Common myeloid progenitor, CD34-positive (primary cell): ENCODE measurements around the gene COG4.

ENCODE experiments used
- CTCF ChIA-PET: fragments of 350-600 bp; sonication (Branson Sonifier 250); formaldehyde crosslinking; loops from one replicate; lab custom pipeline; 2021; ENCODE audit warnings: antibody characterized with exemption; lab: Charles Lee
- POLR2A ChIA-PET: fragments of 350-600 bp; sonication (Branson Sonifier 250); formaldehyde crosslinking; loops from one replicate; lab custom pipeline; 2021; ENCODE audit warnings: antibody characterized with exemption; lab: Charles Lee
- DNase-seq, 3 donors: peaks; one replicate each; pipeline versions ENCODE4 v3.0.0 to v3.0.0-alpha.2; 2013
- H3K27ac ChIP-seq, 2 experiments: 1 replicate in 1 of 2; 2 replicates in 1 of 2; pipeline ENCODE4 v1.7.0; 2013; ENCODE audit warnings: inconsistent platforms in 2 of 2, low read length in 2 of 2, mild to moderate bottlenecking in 2 of 2, low read depth in 1 of 2, moderate library complexity in 1 of 2; ENCODE audit not compliant: severe bottlenecking in 2 of 2, insufficient read depth in 1 of 2, poor library complexity in 1 of 2
- H3K27me3 ChIP-seq, 5 experiments: replicated peaks in 2 of 5; 1 replicate in 3 of 5; 2 replicates in 2 of 5; pipeline versions ENCODE4 v1.6.1 to v1.7.0; 2013; ENCODE audit warnings: low read length in 4 of 5, mild to moderate bottlenecking in 2 of 5, moderate library complexity in 2 of 5, inconsistent platforms in 1 of 5; ENCODE audit not compliant: insufficient read depth in 5 of 5, control insufficient read depth in 4 of 5
- H3K36me3 ChIP-seq, 4 experiments: 1 replicate in 2 of 4; 2 replicates in 2 of 4; pipeline versions ENCODE4 v1.6.1 to v1.7.0; 2013; ENCODE audit warnings: low read length in 3 of 4, control low read depth in 1 of 4, mild to moderate bottlenecking in 1 of 4; ENCODE audit not compliant: control insufficient read depth in 4 of 4, insufficient read depth in 4 of 4
- H3K4me1 ChIP-seq, 4 experiments: 1 replicate in 3 of 4; 2 replicates in 1 of 4; pipeline versions ENCODE4 v1.6.1 to v1.7.1; 2013; ENCODE audit warnings: low read length in 3 of 4, mild to moderate bottlenecking in 3 of 4, control low read depth in 1 of 4, inconsistent platforms in 1 of 4, moderate library complexity in 1 of 4; ENCODE audit not compliant: control insufficient read depth in 4 of 4, insufficient read depth in 4 of 4; ENCODE audit errors: control extremely low read depth in 1 of 4
- H3K4me3 ChIP-seq, 7 experiments: 1 replicate in 4 of 7; 2 replicates in 3 of 7; pipeline versions ENCODE4 v1.5.1 to v1.7.0; 2013; ENCODE audit warnings: mild to moderate bottlenecking in 7 of 7, low read length in 6 of 7, moderate library complexity in 6 of 7, inconsistent platforms in 2 of 7, low read depth in 2 of 7, control low read depth in 1 of 7; ENCODE audit not compliant: insufficient read depth in 4 of 7, control insufficient read depth in 1 of 7; ENCODE audit errors: extremely low read depth in 1 of 7
- H3K9me3 ChIP-seq, 5 experiments: 1 replicate in 4 of 5; 2 replicates in 1 of 5; pipeline versions ENCODE4 v1.6.1 to v1.7.1; 2013; ENCODE audit warnings: low read length in 4 of 5, mild to moderate bottlenecking in 2 of 5, inconsistent platforms in 1 of 5, low read depth in 1 of 5, moderate library complexity in 1 of 5; ENCODE audit not compliant: control insufficient read depth in 4 of 5, insufficient read depth in 2 of 5; ENCODE audit errors: control extremely low read depth in 1 of 5
- WGBS: methylation state at CpG from one replicate; pipeline ENCODE4 v1.1.5; 2013; ENCODE audit not compliant: insufficient coverage; 5-methylcytosine and 5-hydroxymethylcytosine counted together

COG4 gene

DNA sequence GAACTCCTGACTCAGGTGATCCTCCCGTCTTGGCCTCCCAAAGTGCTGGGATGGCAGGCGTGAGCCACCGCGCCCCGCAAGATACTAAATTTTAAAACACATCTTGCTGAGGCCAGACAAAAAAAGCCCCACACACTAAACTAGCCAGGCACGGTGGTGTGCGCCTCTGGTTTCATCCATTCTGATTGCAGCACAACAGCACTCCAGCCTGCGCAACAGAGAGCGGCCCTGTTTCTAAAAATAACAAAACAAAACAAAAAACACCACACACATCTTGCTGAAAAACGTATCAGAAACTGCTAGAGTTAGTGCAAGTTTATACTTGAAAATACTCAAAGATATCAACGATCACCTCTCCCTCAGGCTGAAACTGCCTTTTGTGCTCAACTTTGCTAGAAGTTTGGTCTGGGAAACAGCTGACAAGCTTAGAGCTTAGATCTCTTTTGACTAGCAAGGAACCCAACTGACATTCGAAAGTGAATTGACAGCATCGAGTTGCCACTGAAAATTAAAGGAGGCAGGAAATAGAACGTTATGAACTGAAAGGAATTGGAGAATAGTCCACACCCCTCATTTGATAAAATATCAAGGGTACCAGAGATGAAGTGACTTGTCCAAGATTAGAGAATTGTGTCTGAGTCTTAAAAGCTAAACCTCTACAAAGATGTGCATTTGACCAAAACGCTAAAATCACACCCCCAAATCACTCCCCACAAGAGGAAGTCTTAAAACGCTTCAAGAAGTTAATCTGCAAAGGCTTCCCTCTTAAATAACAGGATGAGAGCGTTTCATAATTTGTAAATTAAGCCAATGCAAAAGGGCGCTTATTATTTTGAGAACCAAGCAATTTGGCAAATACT, 908 bp downstream of the COG4 start:
- peaks cover 8 to 30% (median 15%) of the 10 kb centered on the region in 4 experiments for H3K36me3 ChIP-seq
- 63% methylated on average over 16 of the region's 18 CpGs for WGBS
- peak overlapping the region; percentile 84 to 98 (median 89) for H3K4me3 ChIP-seq
- ChIA-PET CTCF (interaction anchor here (0.6 to 1.6 kb wide), 5 partner anchors 8 to 62 kb away, joined by 3 to 10 read pairs (median 3); no protein-coding TSS in a partner anchor), POLR2A (interaction anchor here (0.6 to 1.0 kb wide), 2 partner anchors 13 to 1197 kb away, joined by 4 to 5 read pairs; no protein-coding TSS in a partner anchor)
- H3K4me1 ChIP-seq = peaks cover 13 to 56% (median 36%) of the 10 kb centered on the region in 4 experiments
- H3K27ac ChIP-seq = peak overlapping the region; percentile 96 to 98
- no peaks in the 10 kb centered on the region for H3K27me3 ChIP-seq
- DNase-seq = peak; percentile 7 to 43 (median 31)
- no peaks in the 10 kb centered on the region for H3K9me3 ChIP-seq

DNA sequence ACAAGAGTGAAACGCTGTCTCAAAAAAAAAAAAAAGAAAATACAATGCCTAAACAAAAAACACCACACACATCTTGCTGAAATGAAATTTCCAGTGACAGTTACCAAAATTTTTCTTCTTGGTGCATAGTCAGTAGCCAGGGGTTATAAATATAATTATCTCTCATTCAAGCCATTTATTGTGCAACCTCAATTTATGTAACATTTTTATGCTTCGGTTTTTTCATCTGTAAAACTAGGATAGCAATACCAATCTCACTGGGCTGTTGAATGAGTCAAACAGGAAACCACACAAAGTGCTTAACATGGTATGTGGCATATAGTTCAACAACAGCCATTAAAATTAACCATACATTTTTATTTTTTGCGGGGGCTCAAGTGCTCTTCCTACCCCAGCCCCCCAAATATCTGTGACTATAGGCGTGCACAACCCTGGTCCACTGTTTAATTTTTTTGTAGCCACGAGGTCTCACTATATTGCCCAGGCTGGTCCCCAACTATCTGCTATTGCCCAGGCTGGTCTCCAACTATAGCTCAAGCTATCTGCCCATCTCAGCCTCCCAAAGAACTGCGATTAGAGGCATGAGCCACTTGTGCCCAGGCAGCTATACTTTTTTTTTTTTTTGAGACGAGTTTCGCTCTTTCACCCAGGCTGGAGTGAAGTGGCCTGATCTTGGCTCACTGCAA, 2.6 kb downstream of the COG4 start:
- Histone ChIP-seq H3K4me1 (peaks cover 13 to 42% (median 28%) of the 10 kb centered on the region in 4 experiments), H3K4me3 (peak overlapping the region in 4 of 7 experiments; percentile 14 to 63 (median 48)), H3K27ac (no peak overlapping the region), H3K36me3 (peaks cover 4 to 30% (median 14%) of the 10 kb centered on the region in 4 experiments), H3K27me3 (no peaks in the 10 kb centered on the region), H3K9me3 (no peaks in the 10 kb centered on the region)
- ChIA-PET POLR2A (no interaction called here), CTCF (interaction anchor here (0.6 to 1.6 kb wide), 6 partner anchors 11 to 661 kb away, joined by 3 to 6 read pairs (median 3); no protein-coding TSS in a partner anchor)
- peak; percentile 67 to 91 (median 82) for DNase-seq
- WGBS = 54% methylated on average over 6 of the region's 8 CpGs

DNA sequence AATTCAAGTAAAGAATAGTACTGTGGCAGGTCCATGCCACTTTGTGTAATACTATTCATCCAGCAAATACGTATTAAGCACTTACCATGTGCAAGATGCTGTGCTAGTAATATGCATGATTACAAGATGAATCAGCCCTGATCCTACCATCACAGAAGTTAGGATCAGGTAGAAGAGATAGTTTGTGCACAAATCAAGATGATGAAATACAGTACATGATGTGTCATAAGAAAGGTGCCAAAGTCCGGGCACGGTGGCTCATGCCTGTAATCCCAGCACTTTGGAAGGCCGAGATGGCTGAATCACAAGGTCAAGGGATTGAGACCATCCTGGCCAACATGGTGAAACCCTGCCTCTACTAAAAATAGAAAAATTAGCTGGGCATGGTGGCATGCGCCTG, 10.9 kb downstream of the COG4 start:
- H3K27ac ChIP-seq = no peak overlapping the region
- 96% methylated on average over 4 of the region's 5 CpGs for WGBS
- no peaks in the 10 kb centered on the region for H3K27me3 ChIP-seq
- no peaks in the 10 kb centered on the region for H3K9me3 ChIP-seq
- peaks cover 27 to 81% (median 52%) of the 10 kb centered on the region in 4 experiments for H3K36me3 ChIP-seq
- H3K4me3 ChIP-seq = no peak overlapping the region
- ChIA-PET POLR2A (no interaction called here), CTCF (interaction anchor here (1.1 kb wide), 1 partner anchor 142 kb away, joined by 5 read pairs; no protein-coding TSS in a partner anchor)
- no peak for DNase-seq
- peaks cover 0 to 7% (median 2%) of the 10 kb centered on the region in 4 experiments for H3K4me1 ChIP-seq

DNA sequence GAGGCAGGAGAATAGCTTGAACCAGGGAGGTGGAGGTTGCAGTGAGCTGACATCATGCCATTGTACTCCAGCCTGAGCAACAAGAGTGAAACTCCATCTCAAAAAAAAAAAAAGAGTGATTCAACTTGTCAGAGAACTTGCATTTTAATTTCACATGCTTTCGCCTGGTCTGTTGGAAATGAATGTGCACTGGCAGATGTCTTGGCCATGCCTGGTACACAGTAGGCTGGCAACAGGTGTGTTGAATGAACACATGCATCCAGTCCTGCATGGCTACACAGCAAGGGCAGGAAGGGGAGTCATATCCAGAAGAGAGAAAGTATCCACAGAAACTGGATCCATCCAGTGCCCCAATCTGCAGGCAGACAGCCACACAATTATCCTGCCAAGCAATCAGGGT, 11.5 kb downstream of the COG4 start:
- no peak overlapping the region for H3K27ac ChIP-seq
- CTCF ChIA-PET = interaction anchor here (1.1 kb wide), 1 partner anchor 142 kb away, joined by 5 read pairs; no protein-coding TSS in a partner anchor
- H3K27me3 ChIP-seq = no peaks in the 10 kb centered on the region
- WGBS = 94% methylated on average over 1 of the region's 1 CpG
- peaks cover 0 to 7% (median 2%) of the 10 kb centered on the region in 4 experiments for H3K4me1 ChIP-seq
- H3K9me3 ChIP-seq = no peaks in the 10 kb centered on the region
- DNase-seq = no peak
- no peak overlapping the region for H3K4me3 ChIP-seq
- H3K36me3 ChIP-seq = peaks cover 31 to 82% (median 49%) of the 10 kb centered on the region in 4 experiments
- POLR2A ChIA-PET = no interaction called here

DNA sequence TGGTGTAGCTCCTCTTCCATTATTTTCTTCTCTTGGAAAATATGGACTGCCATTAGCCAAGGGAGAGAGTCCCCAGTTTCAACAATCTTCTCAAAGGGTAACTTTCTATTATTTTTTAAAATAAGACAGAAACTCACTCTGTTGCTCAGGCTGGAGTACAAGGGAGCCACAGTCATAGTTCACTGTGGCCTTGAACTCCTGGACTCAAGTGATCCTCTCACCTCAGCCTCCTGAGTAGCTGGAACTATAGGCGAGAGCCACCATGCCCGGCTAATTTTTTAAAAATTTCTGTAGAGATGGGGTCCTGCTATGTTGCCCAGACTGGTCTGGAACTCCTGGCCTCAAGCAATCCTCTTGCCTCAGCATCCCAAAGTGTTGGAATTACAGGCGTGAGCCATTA, 13.1 kb downstream of the COG4 start:
- 94% methylated on average over 3 of the region's 3 CpGs for WGBS
- CTCF ChIA-PET = interaction anchor here (1.4 to 1.8 kb wide), 2 partner anchors 13 to 24 kb away, joined by 4 to 10 read pairs; partner anchors contain the start of gene COG4
- peaks cover 32 to 72% (median 44%) of the 10 kb centered on the region in 4 experiments for H3K36me3 ChIP-seq

DNA sequence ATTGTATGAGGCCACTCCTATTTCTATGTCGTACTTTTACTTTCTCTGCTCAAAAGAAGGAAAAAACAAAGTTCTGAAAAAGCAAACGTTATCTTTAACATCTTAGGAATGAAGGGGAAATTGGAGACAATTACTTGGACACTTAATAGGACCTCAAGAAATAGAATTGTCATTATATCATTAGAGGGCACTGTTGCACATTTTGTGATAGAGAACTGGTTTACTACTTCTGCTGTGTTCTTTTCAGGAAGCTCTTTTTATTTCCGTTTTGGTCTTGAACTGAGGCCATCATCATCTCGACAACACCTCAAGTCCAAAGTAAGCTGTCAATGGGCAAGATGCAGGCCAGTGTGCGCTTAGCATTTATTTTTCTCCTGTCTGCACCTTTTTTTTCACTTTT, 14.6 kb downstream of the COG4 start:
- Histone ChIP-seq H3K9me3 (no peaks in the 10 kb centered on the region), H3K4me1 (peaks cover 0 to 7% (median 2%) of the 10 kb centered on the region in 4 experiments), H3K27ac (no peak overlapping the region), H3K4me3 (peak overlapping the region in 1 of 7 experiments; percentile 48), H3K27me3 (no peaks in the 10 kb centered on the region), H3K36me3 (peaks cover 27 to 63% (median 37%) of the 10 kb centered on the region in 4 experiments)
- WGBS = 8% methylated on average over 3 of the region's 5 CpGs
- ChIA-PET POLR2A (interaction anchor here (0.5 to 1.5 kb wide), 2 partner anchors 14 to 132 kb away, joined by 3 to 4 read pairs; partner anchors contain the start of gene COG4), CTCF (interaction anchor here (0.8 to 1.8 kb wide), 17 partner anchors 8 to 262 kb away, joined by 3 to 10 read pairs (median 4); partner anchors contain the start of gene COG4)
- peak; percentile 40 to 65 (median 60) for DNase-seq

More for the DNA sequence above, 13.1 kb downstream of the COG4 start:
- H3K4me3 ChIP-seq = no peak overlapping the region
- peaks cover 0 to 7% (median 2%) of the 10 kb centered on the region in 4 experiments for H3K4me1 ChIP-seq
- H3K27ac ChIP-seq = no peak overlapping the region
- DNase-seq = no peak
- POLR2A ChIA-PET = no interaction called here
- H3K9me3 ChIP-seq = no peaks in the 10 kb centered on the region
- no peaks in the 10 kb centered on the region for H3K27me3 ChIP-seq
